A673 (cell line): Measurements from ENCODE around the gene TEP1. TPM values are rescaled to one million over a fixed set of nuclear protein-coding genes. Genes with fewer than 3 reads are reported as not detected.

Source experiments
- BruUV-seq: library from RNA; stranded (reverse); fragments of 400-500 nt; replicated peaks from 2 replicates; lab custom pipeline; 2021; lab: Mats Ljungman, UMichigan
- CTCF ChIA-PET: fragments of 300-600 bp; sonication (Branson Sonifier 250); formaldehyde crosslinking; loops from one replicate; lab custom pipeline; 2022; ENCODE audit warnings: antibody characterized with exemption; lab: Charles Lee
- POLR2A ChIA-PET: fragments of 300-600 bp; sonication (Branson Sonifier 250); formaldehyde crosslinking; loops from one replicate; lab custom pipeline; 2022; ENCODE audit warnings: antibody characterized with exemption; ENCODE audit not compliant: low non-redundant PET; lab: Charles Lee
- DNase-seq: peaks from one replicate; pipeline ENCODE4 v3.0.0-alpha.2; 2015; ENCODE audit warnings: low spot score
- H3K27ac ChIP-seq: fragments of 200-600 bp; sonication (generic); 2 replicates; pipeline ENCODE4 v1.5.1; 2016; ENCODE audit warnings: mixed run types, low read depth, mild to moderate bottlenecking, mixed read lengths, antibody characterized with exemption, low read length; ENCODE audit not compliant: poor library complexity, severe bottlenecking
- H3K27me3 ChIP-seq: fragments of 200-600 bp; sonication (generic); replicated peaks from 2 replicates; pipeline ENCODE4 v1.6.1; 2017; ENCODE audit warnings: mixed run types, low read depth, mild to moderate bottlenecking, mixed read lengths, antibody characterized with exemption, low read length; ENCODE audit not compliant: insufficient read depth, poor library complexity
- H3K36me3 ChIP-seq: fragments of 200-600 bp; sonication (generic); 2 replicates; pipeline ENCODE4 v1.6.1; 2016; ENCODE audit warnings: mixed run types, mild to moderate bottlenecking, mixed read lengths, antibody characterized with exemption, low read length; ENCODE audit not compliant: insufficient read depth, poor library complexity, severe bottlenecking
- H3K4me1 ChIP-seq: fragments of 200-600 bp; sonication (generic); 2 replicates; pipeline ENCODE4 v1.6.1; 2017; ENCODE audit warnings: mixed run types, mild to moderate bottlenecking, mixed read lengths, antibody characterized with exemption, low read length; ENCODE audit not compliant: insufficient read depth, poor library complexity, severe bottlenecking
- H3K4me3 ChIP-seq: fragments of 200-600 bp; sonication (generic); 2 replicates; pipeline ENCODE4 v1.5.1; 2016; ENCODE audit warnings: low read depth, mixed run types, mild to moderate bottlenecking, mixed read lengths, low read length; ENCODE audit not compliant: poor library complexity, severe bottlenecking
- H3K9me3 ChIP-seq: fragments of 200-600 bp; sonication (generic); 2 replicates; pipeline ENCODE4 v1.6.1; 2016; ENCODE audit warnings: mixed run types, low read depth, mild to moderate bottlenecking, mixed read lengths, antibody characterized with exemption, low read length; ENCODE audit not compliant: poor library complexity, severe bottlenecking
- CTCF ChIP-seq: fragments of 300-800, 200-600 bp; sonication (generic); conservative IDR thresholded peaks from 2 replicates; pipeline ENCODE4 v1.5.1; 2017; ENCODE audit warnings: low read depth, mild to moderate bottlenecking, antibody characterized with exemption, low read length, moderate library complexity, mixed read lengths
- EZH2 ChIP-seq: fragments of 200-600 bp; sonication (generic); IDR thresholded peaks from 2 replicates; pipeline ENCODE4 v1.6.1; 2017; ENCODE audit warnings: borderline replicate concordance, low read depth, mild to moderate bottlenecking, mixed read lengths, antibody characterized with exemption, low read length; ENCODE audit not compliant: poor library complexity, severe bottlenecking
- intact Hi-C: fragments of 100-400 bp; cut with micrococcal nuclease; formaldehyde crosslinking; loops from one replicate; pipeline ENCODE4 v1.10.0; 2022; ENCODE audit not compliant: unreplicated experiment
- total RNA-seq: library from RNA; stranded (reverse); gene quantifications from 2 replicates; pipeline ENCODE4 v1.2.3, GENCODE V29; 2021

The TEP1 gene
- total RNA-seq, 1 experiment from 2014 or later = 12.3 TPM

- Histone ChIP-seq H3K27ac (peak overlapping the region; percentile 87), H3K4me3 (peak overlapping the region; percentile 59), H3K36me3 (peaks cover 25% of the 10 kb centered on the region), H3K27me3 (no peaks in the 10 kb centered on the region), H3K4me1 (peaks cover 32% of the 10 kb centered on the region), H3K9me3 (no peaks in the 10 kb centered on the region)
- TF ChIP-seq EZH2 = no peak
- intact Hi-C loops = no loop called here
- BruUV-seq = no TSS peak
- DNase-seq = peak; percentile 9
- CTCF ChIA-PET = no interaction called here
- POLR2A ChIA-PET = no interaction called here
Measured at GRCh38 chr14:20332431-20332787, 80.9 kb downstream of the TEP1 start.

DNA sequence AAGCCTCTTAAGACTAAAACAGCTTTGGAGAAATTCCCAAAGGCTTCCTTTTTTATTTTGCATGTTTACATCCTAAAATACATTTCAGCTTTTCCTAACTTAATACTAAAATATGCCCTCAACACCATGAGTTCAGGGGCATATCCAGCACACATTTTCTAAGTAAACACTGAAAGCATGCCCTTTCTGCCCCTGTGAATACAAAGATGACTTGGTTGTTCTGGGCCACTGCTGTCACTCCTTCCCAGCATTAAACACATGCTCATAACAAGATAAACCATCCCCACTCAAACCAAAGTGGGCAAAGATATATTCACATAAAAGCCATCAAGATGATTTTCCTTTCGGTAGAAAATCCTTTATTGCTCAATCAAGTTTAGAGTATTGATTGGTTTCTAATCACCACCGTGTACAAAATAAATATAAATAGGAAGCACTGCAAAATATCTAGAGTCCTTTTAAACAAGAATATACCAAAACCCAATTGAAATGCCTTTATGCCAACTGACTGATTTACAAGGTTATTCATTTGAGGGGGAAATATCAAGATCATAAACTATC is 82.2 kb downstream of the TEP1 start:
- Histone ChIP-seq H3K4me1 (peaks cover 34% of the 10 kb centered on the region), H3K27ac (no peak overlapping the region), H3K27me3 (no peaks in the 10 kb centered on the region), H3K9me3 (no peaks in the 10 kb centered on the region), H3K4me3 (peak overlapping the region; percentile 21), H3K36me3 (peaks cover 36% of the 10 kb centered on the region)
- intact Hi-C loops = no loop called here
- BruUV-seq = no TSS peak
- TF ChIP-seq EZH2 = no peak
- DNase-seq = no peak
- ChIA-PET CTCF (no interaction called here), POLR2A (no interaction called here)

DNA sequence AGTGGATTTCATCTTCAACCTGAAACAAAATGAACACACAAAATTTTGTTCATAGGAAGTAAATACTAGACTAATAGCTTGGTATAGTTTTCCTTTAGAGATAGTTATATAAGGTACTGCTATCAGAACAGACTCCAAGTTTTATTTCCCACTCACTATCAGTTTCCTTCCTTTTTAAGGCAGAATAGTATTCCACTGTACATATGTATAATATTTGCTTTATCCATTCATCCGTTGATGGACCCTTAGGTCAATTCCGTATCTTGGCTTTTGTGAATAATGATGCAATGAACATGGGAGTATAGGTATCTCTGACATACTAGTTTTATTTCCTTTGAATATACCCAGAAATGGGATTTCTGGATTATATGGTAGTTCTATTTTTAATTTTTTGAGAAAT is 83.9 kb downstream of the TEP1 start:
- no peak for TF ChIP-seq CTCF
- TF ChIP-seq EZH2 = no peak
- Histone ChIP-seq H3K4me1 (peaks cover 28% of the 10 kb centered on the region), H3K36me3 (peaks cover 53% of the 10 kb centered on the region), H3K27me3 (no peaks in the 10 kb centered on the region), H3K4me3 (no peak overlapping the region), H3K9me3 (no peaks in the 10 kb centered on the region), H3K27ac (peak overlapping the region; percentile 17)
- POLR2A ChIA-PET = interaction anchor here (0.7 kb wide), 1 partner anchor 54 kb away, joined by 4 read pairs; no protein-coding TSS in a partner anchor
- no TSS peak for BruUV-seq
- no peak for DNase-seq
- CTCF ChIA-PET = no interaction called here
- intact Hi-C loops = loop anchor here (5.0 kb wide), 1 partner anchor 353 kb away; the partner anchor contains the start of gene RNASE4

- ChIA-PET CTCF (interaction anchor here (1.3 kb wide), 1 partner anchor 14 kb away, joined by 11 read pairs; the partner anchor contains the start of gene PARP2), POLR2A (no interaction called here)
- H3K9me3 ChIP-seq = no peaks in the 10 kb centered on the region
- BruUV-seq = no TSS peak
- TF ChIP-seq EZH2 (no peak), CTCF (no peak)
- no peak for DNase-seq
- peak overlapping the region; percentile 17 for H3K27ac ChIP-seq
- intact Hi-C loops = loop anchor here (5.0 kb wide), 1 partner anchor 354 kb away; the partner anchor contains the start of gene RNASE4
- no peaks in the 10 kb centered on the region for H3K27me3 ChIP-seq
- H3K4me1 ChIP-seq = peaks cover 27% of the 10 kb centered on the region
- no peak overlapping the region for H3K4me3 ChIP-seq
- peaks cover 59% of the 10 kb centered on the region for H3K36me3 ChIP-seq
Measured at GRCh38 chr14:20328705-20329104, 84.6 kb downstream of the TEP1 start.
